HPDE6-E6E7 (cell line): Measurements from ENCODE around the gene GRIA1.

Experiments used
- DNase-seq: peaks from one replicate; pipeline ENCODE4 v3.0.0; 2011; ENCODE audit warnings: missing footprints; ENCODE audit errors: extremely low spot score

GRIA1 gene

DNA sequence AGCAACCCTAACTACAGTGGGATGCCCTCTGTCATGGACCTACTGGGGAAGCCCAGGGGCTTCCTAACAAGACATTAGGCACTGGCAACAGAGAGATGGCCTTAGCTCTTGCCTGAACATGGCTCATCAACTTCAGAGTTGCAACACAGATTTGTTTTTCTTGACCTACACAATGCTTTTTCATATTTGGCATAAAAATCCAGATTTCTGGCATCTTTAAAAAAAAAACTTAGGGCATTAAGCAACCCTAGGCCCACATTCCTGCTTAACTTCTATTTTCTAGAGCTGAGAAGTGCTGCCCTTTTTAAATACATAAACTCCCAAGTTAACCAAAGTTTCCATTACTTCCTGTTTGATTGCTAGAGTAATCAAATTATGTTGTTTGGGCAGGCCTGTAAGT lies 8.0 kb downstream of the GRIA1 start:
- DNase-seq, result no peak

DNA sequence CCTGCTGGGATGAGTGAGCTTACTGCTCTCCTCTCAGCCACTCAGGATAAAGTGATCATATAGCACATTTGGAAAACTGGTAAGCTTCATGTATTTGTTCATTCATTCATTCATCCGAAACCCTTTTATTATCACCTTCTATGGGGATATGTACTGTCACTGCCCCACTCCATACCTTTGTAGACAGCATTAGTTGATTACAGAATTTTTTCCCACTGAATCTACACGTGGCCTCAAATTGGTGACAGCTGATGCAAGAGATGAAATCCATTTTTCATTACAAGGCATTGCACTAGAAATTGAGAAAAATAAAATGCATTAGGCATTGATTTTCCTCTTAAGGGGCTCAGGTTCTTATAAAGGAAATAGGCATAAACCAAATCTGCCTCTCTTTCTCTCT lies 9.7 kb downstream of the GRIA1 start:
- DNase-seq, result no peak

DNA sequence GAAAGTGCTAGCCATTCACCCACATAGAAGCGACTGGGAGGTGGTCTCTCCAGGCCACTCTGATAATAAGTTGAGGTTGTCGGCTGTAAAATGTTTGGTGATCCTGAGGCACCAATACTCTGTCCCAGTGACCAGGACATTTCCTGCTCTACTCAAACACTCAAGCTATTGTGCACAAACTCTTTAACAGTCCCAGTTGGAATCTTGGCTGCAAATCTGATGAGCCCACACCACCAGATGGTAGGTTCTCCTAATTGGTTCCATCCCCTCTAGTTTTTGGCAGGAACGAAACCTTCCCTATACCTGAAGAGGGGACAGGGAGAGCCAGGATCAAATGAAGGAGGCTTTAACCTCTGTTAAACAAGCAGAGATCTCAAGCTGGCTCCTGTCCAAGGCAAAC lies 14.3 kb downstream of the GRIA1 start:
- no peak for DNase-seq

DNA sequence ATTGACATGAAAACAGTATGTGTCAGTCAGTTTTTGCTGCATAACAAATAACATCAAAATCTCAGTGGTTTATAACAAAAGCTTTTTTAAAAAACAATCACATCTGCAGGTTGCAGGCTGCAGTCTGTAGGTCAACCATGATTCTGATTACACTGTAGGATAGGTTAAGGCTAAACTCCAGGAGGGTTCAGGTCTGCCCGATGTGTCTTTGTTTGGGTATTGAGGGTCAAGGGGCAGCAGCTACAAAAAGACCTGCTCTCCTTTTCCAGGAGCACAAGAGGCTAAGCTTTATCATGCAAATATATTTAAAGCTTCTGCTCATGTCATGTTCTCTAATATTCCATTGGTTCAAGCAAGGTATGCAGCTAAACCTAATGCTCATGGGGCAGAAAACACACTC lies 18.2 kb downstream of the GRIA1 start:
- DNase-seq, result no peak

DNA sequence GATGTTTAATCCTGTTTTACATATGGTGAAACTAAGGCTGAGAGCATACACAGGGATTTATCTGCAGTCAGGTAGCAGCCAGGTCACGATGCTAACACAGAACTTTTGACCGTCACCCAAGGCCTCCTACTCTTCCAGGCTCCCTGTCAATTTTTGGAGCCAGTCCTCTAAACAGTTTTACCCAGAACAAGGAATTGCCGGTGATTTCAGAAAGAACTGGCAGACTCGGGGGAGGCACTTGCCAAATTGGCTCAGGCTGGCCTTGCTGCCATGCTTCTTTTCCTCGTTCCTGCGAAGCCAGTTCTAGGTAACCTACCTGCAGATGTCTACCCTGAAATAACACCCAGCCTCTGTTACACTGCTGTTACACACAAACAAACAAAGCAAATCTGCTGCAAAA lies 21.2 kb downstream of the GRIA1 start:
- no peak for DNase-seq

DNA sequence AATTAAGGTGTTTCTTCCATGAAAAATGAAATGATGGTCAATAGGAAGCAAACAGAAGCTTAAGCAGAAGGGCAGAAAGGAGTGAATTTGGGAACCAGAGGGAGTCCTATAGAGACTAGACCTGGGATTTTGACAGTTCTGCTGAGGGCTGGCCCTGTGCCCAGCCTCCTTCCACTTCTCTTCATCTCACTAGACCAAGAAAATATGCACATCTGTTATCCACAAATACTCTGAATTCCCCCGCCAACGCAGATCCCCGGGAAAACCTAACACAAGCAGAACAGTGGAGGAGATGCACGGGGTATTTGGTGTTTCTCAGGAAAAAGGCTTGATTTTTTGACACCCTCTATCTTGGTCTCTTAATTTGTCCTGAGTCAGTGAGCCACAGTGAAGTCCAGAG lies 22.7 kb downstream of the GRIA1 start:
- no peak for DNase-seq

DNA sequence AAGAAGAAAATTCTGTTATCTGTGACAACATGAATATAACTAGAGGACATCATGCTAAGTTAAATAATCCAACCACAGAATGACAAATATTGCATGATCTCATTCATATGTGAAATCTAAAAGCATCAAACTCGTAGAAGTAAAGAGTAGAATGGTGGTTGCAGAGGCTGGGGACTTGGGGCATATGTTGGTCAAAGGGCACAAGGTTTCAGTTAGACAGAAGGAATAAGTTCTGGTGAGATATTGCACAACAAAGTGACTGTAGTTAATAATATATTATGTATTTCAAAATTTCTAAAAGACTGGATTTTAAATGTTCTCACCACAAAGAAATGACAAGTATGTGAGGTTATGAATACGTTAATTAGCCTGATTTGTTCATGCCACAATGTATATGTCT lies 24.8 kb downstream of the GRIA1 start:
- no peak for DNase-seq

DNA sequence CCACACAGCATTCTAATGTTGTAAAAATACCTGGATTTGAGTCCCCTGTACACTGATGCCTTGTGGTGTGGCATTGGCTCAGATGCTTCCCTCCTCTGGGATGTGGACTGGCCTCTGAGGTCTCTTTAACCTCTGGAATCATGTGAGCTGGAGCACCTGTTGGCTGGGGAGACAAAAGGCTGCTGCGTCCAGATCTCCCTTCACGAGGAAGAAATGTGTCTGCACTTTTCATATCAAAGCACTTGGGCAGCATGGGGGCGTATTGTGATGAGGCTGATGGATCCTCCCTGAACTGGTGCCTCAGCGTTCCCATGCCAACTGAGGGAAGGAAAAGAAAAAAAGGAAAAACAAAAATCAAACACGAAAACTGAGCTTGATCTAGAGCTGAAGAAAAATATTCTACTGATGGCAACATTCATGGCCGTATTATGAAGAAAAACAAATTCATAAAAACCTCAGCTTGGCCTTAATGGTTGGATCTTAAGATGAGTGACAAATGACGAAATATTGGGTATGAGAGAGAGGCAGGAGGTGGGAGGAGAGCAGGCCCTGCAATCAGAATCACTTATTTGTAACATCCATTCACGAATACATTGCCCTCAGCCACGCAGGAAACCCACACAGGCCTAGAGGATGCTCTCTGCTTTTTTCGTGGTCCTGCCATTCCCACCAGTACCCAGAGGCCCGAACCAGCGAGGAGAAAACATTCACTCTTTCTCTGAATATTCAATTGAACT lies 26.2 kb downstream of the GRIA1 start:
- DNase-seq, result no peak

DNA sequence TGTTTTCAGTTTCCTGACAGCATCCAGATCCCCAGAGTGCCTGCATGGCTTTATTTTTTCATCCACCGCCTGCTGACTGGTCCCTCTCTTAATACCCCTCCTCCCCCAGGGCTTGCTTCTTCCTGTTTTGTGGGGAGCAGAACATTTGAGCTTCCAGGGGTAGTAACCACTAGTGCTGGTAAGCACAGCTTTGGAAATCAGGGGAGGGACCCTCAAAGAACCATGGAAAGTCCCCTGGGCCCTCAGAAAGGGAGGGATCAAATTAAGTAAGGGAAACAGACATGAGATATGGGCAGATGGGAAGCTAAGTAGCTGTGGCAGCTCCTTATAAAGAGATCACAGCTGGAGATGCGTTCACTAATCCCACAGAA lies 26.8 kb downstream of the GRIA1 start:
- no peak for DNase-seq

DNA sequence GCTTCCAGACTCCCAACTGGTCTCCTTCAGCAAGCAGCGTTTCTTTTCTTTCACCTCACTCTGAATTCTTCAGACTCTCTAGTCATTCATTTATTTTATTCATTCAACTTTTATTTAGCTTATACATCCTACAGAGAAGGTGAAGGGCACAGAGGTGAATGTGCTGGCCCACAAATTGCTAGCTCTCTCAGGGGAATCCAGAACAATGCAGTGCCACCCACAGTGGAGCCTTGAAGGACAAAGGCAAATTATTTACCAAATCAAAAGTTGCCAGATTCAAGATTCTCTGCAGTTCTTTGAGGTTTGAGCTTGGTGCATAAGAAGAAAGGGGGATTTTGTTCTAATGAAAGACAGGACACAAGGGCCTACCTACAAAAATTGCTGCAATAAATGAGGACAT lies 29.7 kb downstream of the GRIA1 start:
- no peak for DNase-seq

DNA sequence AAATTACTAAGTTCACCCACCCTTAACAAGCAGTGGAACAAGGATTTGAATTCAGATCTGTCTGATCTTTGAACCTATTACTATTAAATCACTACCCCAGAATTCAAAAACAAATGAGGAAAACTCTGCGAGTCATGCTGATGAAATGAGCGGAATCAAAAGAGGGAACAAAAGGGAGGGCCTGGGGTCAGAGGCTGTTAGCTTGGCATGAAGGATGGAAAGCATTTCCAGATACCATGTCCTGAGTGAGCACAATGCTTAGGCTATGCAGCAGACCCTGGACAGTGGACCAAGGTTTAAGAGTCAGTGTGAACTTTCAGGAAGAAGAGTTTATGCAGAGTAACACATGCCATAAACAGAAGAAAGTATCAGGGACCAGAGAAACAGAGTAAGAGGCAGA lies 30.5 kb downstream of the GRIA1 start:
- no peak for DNase-seq

DNA sequence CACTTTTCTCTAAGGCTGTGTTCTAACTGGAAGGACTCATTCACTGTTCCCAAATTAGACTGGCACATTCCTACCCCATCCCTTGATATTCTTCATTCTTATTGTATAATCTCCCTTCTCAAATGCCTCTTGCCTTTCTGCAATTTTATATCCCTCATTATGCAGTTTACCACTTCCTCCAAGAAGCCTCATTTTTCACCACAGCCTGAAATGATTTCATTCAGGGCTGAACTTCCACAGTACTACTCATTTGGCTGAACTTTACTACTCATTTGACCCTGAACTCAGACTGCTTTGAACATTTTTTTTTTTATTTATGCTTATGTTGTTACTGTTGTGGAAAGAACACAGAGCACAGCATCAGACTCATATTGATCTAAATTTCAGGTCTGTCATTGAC lies 32.7 kb downstream of the GRIA1 start:
- DNase-seq, result no peak

DNA sequence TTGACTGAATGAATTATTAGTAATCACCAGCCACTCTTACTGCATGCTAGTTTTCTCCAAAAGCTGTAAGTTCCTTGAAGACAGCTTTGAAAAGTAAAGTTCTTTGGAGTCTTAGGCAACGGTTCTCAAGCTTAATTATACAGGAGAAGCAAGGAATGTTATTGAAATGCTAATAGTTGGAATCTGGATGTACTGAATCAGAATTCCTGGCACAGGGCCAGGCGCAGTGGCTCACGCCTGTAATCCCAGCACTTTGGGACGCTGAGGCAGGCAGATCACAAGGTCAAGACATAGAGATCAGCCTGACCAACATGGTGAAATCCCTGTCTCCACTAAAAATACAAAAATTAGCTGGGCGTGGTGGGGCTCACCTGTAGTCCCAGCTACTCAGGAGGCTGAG lies 33.4 kb downstream of the GRIA1 start:
- DNase-seq, result no peak

DNA sequence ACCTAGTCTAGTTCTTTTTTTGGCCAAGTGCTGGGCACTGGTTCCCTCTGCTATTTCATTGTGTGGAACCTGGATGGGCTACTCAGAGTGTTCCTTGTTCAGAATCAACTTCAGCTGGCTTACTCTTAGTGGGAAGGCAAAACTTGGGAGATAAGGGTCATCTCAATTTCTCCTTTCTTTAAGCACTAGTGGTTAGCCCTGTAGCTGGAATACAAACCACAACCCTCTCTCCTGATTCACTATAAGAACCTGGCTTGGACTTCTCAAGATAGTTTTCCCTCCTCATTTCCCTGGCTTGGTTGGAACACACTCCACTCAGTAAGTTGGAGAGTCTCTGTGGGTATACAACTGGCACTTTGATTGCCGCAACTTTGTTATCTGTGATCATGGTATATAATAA lies 35.1 kb downstream of the GRIA1 start:
- no peak for DNase-seq

DNA sequence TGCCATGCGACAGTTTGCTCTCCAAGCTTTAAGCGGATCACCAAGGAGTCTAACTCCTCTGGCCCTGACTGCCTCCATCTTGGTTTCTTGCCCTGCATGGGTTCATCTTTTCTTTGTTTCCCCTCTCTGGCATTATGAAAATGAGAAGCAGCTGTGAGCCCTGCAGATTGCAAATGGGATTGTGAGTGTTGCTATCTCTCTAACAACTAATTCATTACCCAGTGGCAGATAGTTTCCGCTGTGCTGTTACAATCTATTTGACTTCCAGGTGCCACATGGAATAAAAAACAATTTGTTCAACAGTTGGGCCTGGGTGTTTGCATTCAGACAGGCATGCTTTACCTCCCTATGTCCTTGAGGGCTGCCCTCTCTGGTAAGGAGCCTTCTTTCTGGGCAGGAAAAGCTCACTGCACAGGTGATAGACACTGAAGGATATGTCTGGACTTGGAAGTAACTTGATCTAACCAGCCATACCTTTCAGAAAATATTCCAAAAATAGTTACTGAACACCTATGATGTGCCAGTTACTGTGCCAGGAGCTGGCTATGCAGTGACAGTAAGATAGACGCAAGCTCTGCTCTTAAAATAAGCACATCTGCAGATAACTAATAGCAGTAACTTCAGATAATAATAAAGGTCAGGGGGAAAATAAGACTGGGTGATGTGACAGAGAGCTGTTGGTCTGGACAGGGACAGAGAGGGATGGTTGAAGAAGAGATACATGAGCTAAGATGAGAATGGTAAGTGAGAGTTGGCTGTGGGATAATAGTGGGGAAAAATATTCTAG lies 40.1 kb downstream of the GRIA1 start:
- no peak for DNase-seq

DNA sequence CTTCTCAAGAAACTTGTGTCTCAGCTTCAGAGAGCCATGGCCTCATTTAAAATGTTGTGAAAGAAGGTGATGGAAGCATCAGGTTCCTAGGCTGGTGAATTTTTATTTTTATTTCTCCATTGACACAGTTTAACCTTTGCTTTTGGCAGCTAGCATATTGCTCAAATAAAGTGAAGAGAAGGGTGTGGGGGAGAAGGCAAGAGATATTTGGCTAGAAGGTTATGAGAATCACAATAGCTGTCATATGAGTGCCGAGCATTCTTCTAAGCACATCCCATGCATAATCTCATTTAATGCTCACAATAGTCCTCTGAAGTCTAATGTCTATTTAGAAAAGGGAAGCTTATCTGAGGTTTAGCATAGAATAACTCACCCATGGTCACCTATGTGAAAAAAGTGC lies 43.1 kb downstream of the GRIA1 start:
- no peak for DNase-seq

DNA sequence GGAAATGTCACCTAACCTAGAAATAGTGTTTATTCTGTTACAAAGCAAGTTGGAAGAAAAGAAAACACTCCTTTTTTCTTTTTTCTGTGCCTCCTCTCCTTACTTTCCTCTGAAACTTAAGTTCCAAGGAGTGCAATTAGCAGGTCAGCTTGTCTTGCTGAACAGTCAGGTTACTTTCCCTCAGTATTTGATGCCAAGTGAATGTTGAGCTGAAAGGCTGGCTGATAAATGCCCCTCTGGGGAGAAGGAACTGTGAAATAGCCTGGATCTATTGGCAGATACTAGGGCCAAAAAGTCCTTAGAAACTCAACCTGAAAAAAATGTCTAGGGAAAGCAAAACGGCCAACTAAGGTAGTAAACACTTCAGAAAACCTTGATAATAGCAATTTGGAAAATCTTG lies 43.6 kb downstream of the GRIA1 start:
- DNase-seq, result no peak

DNA sequence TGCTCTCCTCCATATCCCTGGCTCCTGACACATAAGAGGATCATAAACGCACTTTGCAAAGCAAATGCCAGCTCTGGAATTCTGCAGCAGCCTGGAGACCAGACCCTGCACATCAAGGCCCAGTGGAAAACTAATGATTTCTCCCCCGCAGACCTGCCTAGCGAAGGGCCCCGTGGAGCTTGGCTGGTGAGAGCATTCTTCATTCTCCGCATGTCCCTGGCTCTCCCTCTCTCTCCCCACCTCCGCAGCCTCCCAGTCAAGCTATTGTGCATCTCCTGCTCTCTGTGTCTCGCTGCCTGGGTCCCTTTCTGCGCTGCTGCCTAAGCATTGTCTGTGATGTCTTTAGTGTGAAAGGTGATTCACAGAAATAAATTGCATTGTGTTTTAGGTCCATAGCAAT lies 46.7 kb downstream of the GRIA1 start:
- no peak for DNase-seq

DNA sequence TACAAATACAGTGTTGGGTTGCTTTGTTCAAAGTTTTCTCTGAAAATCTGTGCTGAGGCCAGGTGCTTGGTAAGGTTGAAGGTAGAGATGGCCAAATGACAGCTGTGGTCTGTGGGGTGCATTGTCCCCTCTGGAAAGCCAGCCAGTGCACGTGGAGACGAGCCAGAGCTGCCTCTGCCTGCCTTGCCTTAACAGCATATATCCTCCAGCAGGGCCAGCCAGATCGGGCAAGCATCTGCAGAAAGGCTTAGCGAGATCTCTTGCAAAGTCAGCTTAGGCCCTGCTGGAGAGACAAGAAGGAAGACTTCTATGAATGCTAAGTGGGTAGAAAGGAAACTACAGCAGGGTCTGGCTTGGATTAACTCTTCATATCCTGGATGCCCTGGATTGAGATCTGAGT lies 49.5 kb downstream of the GRIA1 start:
- DNase-seq, result no peak

DNA sequence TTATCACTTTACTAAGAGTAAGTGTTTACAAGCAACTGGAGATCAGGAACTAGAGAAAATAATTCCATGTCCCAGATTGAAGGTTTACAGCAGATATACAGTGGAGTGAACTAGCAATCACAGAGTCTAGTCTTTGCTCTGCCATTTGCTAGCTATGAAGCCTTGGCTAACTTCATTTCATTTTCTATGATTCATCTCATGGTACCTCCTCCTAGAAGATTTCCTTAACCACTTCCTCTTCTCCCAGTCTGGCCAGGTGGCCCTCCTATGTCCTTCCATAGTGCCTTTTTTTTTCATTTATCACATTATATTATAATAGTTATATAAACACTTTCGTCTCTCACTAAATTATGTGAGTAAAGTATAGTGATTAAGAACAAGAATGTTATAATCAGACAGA lies 52.1 kb downstream of the GRIA1 start:
- no peak for DNase-seq

DNA sequence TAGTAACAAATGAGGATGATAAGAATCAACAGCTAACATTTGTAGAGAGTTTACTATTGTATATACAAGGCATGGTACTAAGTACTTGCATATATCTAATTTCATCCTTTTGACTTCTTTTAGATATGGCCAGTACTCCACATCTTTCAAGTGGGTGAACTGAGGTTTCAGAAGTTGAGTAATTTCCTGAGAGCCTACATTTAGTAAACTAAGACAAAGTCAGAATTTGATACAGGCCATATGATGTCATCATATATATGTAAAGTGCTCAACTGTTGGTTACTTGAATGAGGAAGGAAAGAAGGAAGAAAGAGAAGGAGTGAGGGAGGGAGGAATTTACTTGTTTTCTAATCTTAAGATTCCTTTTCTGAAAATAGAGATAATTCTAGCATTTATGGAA lies 52.8 kb downstream of the GRIA1 start:
- DNase-seq, result no peak

DNA sequence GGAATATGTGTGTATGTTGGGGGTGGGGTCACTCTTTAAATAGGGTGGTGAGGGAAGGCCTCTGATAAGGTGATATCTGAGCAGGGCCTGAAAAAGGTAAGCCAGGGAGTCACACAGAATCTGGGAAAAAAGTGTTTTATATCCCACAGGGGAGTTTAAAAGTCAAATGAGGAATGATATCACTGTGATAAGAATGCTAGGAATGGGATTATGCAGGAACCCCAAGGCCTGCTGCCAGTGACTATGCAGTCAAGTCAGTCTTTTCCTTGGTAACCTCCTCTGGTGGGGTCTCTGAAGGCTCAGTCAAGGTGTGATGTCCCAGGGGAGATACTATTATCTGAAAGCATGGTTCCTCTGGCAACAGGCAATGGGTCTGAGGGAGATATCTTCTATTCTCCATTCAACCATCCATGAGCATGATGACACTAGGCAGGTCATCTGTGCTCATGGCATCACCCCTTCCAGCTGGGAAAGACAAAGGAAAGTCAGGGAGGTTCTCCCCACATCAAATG lies 53.5 kb downstream of the GRIA1 start:
- DNase-seq, result no peak

DNA sequence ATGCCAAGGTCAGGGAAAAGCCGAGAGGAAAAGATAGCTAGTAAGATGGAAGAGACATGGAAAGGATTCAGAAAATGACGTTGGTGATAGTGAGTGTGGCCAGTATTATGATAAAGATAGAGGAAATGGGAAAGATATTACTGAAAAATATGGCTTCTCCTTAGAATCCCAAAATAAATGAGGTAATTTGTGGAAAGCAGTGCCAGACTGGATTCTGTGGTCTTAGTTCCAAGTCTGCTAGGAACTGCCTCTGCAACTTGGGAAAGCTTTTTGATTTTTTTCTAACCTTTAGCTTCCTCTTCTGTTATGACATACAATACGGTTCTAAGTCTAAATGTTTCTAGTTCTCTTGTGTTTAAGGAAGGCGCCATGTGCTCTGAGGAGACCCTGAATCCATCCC lies 54.2 kb downstream of the GRIA1 start:
- DNase-seq, result no peak

DNA sequence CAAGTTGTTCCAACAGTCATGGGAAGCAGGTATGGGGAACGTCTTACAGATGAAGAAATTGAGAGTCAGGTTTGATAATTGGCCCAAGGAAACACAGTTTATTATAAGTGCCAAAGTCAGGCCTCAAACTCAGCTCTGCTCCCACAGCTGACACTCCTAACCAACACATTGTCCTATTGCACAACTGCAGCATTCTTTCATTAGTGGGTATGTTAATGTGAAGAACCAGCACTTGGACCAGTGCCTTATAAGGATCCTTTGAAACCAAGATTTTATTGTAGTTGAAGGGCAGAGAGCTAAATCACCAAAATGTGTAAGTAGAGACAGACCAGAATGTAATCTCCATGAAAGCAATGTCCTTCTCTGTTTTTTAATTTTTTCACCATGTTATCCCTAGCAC lies 56.1 kb downstream of the GRIA1 start:
- no peak for DNase-seq
